RWPE2 (cell line): ENCODE data around the gene FBXO17.

Source experiments
- ATAC-seq: fragments of 200-7000 bp; cut with Tn5 transposase; 3 replicates; pipeline ENCODE4 v1.9.1; 2021; ENCODE audit warnings: low read depth
- DNase-seq: peaks from one replicate; pipeline ENCODE4 v3.0.0-alpha.2; 2020; ENCODE audit warnings: low spot score
- H3K27ac ChIP-seq: fragments of 450-650 bp; 2 replicates; pipeline ENCODE4 v1.5.1; 2017; ENCODE audit warnings: mild to moderate bottlenecking; ENCODE audit not compliant: poor library complexity, severe bottlenecking
- H3K27me3 ChIP-seq: fragments of 250-450 bp; sonication (Bioruptor Pico); 2 replicates; pipeline ENCODE4 v1.5.1; 2021; ENCODE audit warnings: mild to moderate bottlenecking, moderate library complexity; ENCODE audit not compliant: insufficient read depth, poor library complexity, severe bottlenecking
- H3K36me3 ChIP-seq: fragments of 250-450 bp; sonication (Bioruptor Pico); 2 replicates; pipeline ENCODE4 v1.5.1; 2020; ENCODE audit warnings: low read depth, mild to moderate bottlenecking, moderate library complexity
- H3K4me1 ChIP-seq: fragments of 250-450 bp; sonication (Bioruptor Pico); 2 replicates; pipeline ENCODE4 v1.5.1; 2021; ENCODE audit warnings: mild to moderate bottlenecking, moderate library complexity; ENCODE audit not compliant: insufficient read depth, poor library complexity, severe bottlenecking
- H3K4me3 ChIP-seq: fragments of 250-450 bp; sonication (Bioruptor Pico); 2 replicates; pipeline ENCODE4 v1.5.1; 2021; ENCODE audit warnings: mild to moderate bottlenecking, moderate library complexity; ENCODE audit not compliant: severe bottlenecking
- H3K9me3 ChIP-seq: fragments of 250-450 bp; sonication (Bioruptor Pico); 2 replicates; pipeline ENCODE4 v1.5.1; 2021; ENCODE audit warnings: mild to moderate bottlenecking, moderate library complexity; ENCODE audit not compliant: severe bottlenecking
- TF ChIP-seq, protein P1 (sequence below): fragments of 450-650 bp; IDR thresholded peaks from one replicate; pipeline ENCODE4 v1.5.1; 2017; ENCODE audit warnings: mild to moderate bottlenecking, moderate library complexity; ENCODE audit not compliant: poor library complexity, severe bottlenecking

FBXO17 gene

GRCh38 chr19:38964738-38965137 lies 10.8 kb downstream of the FBXO17 start:
- no peak overlapping the region for H3K4me3 ChIP-seq
- no peak overlapping the region for H3K27ac ChIP-seq
- H3K4me1 ChIP-seq = no peaks in the 10 kb centered on the region
- DNase-seq (no peak), ATAC-seq (no peak)
- peaks cover 15% of the 10 kb centered on the region; the same call in 1 of the 2 replicates for H3K36me3 ChIP-seq
- no peaks in the 10 kb centered on the region for H3K27me3 ChIP-seq
- TF ChIP-seq, protein P1, sequence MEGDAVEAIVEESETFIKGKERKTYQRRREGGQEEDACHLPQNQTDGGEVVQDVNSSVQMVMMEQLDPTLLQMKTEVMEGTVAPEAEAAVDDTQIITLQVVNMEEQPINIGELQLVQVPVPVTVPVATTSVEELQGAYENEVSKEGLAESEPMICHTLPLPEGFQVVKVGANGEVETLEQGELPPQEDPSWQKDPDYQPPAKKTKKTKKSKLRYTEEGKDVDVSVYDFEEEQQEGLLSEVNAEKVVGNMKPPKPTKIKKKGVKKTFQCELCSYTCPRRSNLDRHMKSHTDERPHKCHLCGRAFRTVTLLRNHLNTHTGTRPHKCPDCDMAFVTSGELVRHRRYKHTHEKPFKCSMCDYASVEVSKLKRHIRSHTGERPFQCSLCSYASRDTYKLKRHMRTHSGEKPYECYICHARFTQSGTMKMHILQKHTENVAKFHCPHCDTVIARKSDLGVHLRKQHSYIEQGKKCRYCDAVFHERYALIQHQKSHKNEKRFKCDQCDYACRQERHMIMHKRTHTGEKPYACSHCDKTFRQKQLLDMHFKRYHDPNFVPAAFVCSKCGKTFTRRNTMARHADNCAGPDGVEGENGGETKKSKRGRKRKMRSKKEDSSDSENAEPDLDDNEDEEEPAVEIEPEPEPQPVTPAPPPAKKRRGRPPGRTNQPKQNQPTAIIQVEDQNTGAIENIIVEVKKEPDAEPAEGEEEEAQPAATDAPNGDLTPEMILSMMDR = no peak
- no peaks in the 10 kb centered on the region for H3K9me3 ChIP-seq

GRCh38 chr19:38959618-38960017 lies 15.9 kb downstream of the FBXO17 start:
- DNase-seq (no peak), ATAC-seq (no peak)
- TF ChIP-seq, protein P1 = no peak
- Histone ChIP-seq H3K27me3 (no peaks in the 10 kb centered on the region), H3K36me3 (no peaks in the 10 kb centered on the region), H3K4me3 (no peak overlapping the region), H3K9me3 (no peaks in the 10 kb centered on the region), H3K4me1 (no peaks in the 10 kb centered on the region), H3K27ac (no peak overlapping the region)

- H3K9me3 ChIP-seq = no peaks in the 10 kb centered on the region
- H3K4me3 ChIP-seq = no peak overlapping the region
- no peak for DNase-seq
- no peaks in the 10 kb centered on the region for H3K4me1 ChIP-seq
- TF ChIP-seq, protein P1 = no peak
- H3K27ac ChIP-seq = no peak overlapping the region
- H3K36me3 ChIP-seq = no peaks in the 10 kb centered on the region
- no peaks in the 10 kb centered on the region for H3K27me3 ChIP-seq
- ATAC-seq = no peak
These were observed 17.2 kb downstream of the FBXO17 start for GRCh38 chr19:38958301-38958700.

GRCh38 chr19:38956264-38956663 lies 19.3 kb downstream of the FBXO17 start:
- no peak overlapping the region for H3K4me3 ChIP-seq
- TF ChIP-seq, protein P1 = no peak
- H3K27ac ChIP-seq = no peak overlapping the region
- no peaks in the 10 kb centered on the region for H3K9me3 ChIP-seq
- H3K27me3 ChIP-seq = no peaks in the 10 kb centered on the region
- no peaks in the 10 kb centered on the region for H3K4me1 ChIP-seq
- no peaks in the 10 kb centered on the region for H3K36me3 ChIP-seq
- ATAC-seq = no peak
- no peak for DNase-seq

DNA sequence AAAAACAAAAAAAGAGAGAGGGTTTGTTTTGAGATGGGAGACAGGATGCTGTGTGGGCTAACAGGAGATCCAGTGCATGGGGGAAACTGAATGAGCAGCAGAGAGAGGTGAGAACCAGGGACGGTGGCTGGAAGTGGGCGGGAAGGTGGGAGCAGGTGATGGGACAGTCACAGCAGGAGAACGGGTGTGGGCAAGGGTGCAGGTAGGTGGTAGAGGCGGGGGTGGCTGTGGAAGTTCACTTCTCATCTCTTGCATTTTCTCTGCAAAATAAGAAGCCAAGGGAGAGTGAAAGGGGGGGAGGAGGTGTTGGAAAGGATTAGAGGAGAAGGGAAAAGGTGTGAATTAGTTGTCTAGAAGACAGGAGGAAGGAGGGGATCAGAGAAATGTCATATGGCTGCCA lies 21.9 kb downstream of the FBXO17 start:
- no peaks in the 10 kb centered on the region for H3K9me3 ChIP-seq
- no peak overlapping the region for H3K4me3 ChIP-seq
- no peaks in the 10 kb centered on the region for H3K4me1 ChIP-seq
- ATAC-seq (no peak), DNase-seq (no peak)
- H3K36me3 ChIP-seq = no peaks in the 10 kb centered on the region
- TF ChIP-seq, protein P1 = no peak
- H3K27me3 ChIP-seq = no peaks in the 10 kb centered on the region
- no peak overlapping the region for H3K27ac ChIP-seq
